GM12891 (cell line): ENCODE data around the gene PPP1CB.

Experiments used
- DNase-seq: peaks from one replicate; pipeline ENCODE4 v3.0.0; 2011; ENCODE audit warnings: low spot score; ENCODE audit not compliant: insufficient read length
- FAIRE-seq: peaks from 2 replicates; lab custom pipeline; 2011; peaks lifted over from hg19 to GRCh38; lab: Jason Lieb, UNC
- PAX5 ChIP-seq: IDR thresholded peaks from 2 replicates; pipeline ENCODE4 v1.6.1; 2011; ENCODE audit warnings: low read length, moderate library complexity, mild to moderate bottlenecking; ENCODE audit not compliant: insufficient read depth, severe bottlenecking
- POLR2A ChIP-seq: IDR thresholded peaks from 2 replicates; pipeline ENCODE4 v1.6.1; 2011; ENCODE audit warnings: low read depth, low read length, control low read depth
- POLR2AphosphoS5 ChIP-seq: IDR thresholded peaks from 2 replicates; pipeline ENCODE4 v1.6.1; 2011; ENCODE audit warnings: low read depth, low read length, control low read depth
- POU2F2 ChIP-seq: IDR thresholded peaks from 2 replicates; pipeline ENCODE4 v1.6.1; 2011; ENCODE audit warnings: low read depth, mild to moderate bottlenecking, control low read depth, low read length, moderate library complexity
- SPI1 ChIP-seq: IDR thresholded peaks from 2 replicates; pipeline ENCODE4 v1.6.1; 2011; ENCODE audit warnings: low read depth, low read length, control low read depth
- TAF1 ChIP-seq: IDR thresholded peaks from 2 replicates; pipeline ENCODE4 v1.6.1; 2011; ENCODE audit warnings: low read depth, low read length, control low read depth

Gene PPP1CB

DNA sequence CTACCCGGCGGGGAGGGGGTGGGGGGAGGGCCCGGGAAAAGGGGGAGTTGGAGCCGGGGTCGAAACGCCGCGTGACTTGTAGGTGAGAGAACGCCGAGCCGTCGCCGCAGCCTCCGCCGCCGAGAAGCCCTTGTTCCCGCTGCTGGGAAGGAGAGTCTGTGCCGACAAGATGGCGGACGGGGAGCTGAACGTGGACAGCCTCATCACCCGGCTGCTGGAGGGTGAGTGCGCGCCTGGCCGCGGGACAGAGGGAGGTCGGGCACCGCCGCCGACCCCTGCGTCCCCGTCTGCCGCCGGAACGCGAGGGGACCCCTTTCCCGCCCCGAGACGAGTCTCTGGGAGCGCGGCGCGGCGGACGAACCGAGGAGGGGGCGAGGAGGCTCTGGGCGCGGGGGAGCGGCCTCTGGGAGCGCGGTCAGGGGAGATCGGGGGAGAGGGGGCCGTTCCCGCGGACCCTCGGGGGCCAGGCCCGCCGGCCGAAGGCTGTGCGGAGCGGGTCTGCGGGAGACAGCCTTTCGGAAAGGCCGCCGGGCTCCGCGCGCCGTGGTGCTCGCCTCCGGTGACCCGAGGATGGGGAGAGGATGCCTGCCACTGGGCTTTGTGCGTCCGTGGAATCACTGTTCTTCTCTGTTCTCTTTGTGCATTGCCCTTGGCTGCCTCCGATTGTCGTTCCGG is 463 bp downstream of the PPP1CB start:
- FAIRE-seq (no peak), DNase-seq (peak; percentile 18)
- TF ChIP-seq PAX5: no peak
- TF ChIP-seq POLR2A: peak; percentile 50; the same call in 1 of the 2 replicates
- TF ChIP-seq POLR2AphosphoS5: peak; percentile 42; the same call in 1 of the 2 replicates
- TF ChIP-seq TAF1: peak; percentile 52; the same call in 1 of the 2 replicates
- TF ChIP-seq POU2F2: no peak
- no peak for TF ChIP-seq SPI1

DNA sequence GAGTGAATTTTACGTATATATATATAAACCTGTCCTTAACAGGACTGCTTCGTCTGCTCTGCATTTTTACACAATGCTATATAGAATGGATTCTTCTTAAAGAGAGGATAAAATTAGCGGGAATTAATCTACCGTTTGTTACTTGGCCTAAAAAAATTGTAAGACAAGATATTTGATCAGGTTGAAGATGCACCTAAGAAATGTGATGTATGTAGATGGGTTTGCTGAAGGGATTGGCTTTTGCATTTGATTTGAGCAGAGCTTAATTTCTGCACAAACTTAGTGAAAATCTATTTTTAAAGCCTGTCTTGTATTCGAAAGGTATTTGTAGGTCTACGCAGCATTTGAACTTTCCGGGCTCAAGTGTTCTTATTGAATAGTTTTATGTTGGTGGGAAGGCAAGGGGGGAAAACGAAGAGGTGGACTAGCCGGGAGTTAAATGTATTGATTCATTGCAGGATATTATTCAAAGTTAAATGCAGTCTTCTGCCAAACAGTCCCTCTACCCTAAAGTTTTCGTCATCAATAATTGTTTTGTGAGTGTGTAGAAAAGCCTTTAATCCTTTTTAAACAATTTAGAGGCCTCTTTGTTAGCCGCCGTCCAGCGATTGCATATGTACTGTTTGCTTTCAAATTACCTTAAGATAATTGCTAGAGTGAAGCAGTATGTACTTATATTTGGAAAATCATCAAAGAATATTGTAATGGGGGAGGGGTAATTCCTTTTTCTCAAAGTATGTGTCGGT is 1.2 kb downstream of the PPP1CB start:
- FAIRE-seq: no peak

DNA sequence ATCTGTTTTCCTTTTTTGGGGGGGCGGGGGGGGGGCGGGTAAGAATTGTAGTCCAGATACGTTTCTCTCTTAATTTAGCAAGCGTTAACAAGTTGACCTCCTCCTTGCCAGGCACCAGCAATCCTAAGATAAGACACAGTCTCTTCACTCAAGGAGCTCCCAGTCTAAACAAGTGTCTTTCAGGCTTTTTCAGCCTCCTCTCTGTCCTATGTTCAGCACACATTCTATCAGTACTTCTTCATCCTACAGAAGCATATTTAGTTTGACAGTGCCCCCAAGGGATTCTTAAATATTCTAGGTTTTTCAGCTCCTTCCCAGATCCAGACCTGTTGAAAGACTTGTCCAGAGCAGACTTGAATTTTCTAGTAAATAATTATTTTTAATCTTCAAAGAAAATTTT is 2.7 kb downstream of the PPP1CB start:
- no peak for TF ChIP-seq SPI1
- no peak for TF ChIP-seq POLR2AphosphoS5
- FAIRE-seq (no peak), DNase-seq (no peak)

More for the DNA sequence above, 1.2 kb downstream of the PPP1CB start:
- TF ChIP-seq POLR2A: no peak
- no peak for TF ChIP-seq PAX5
- TF ChIP-seq POLR2AphosphoS5: no peak
- TF ChIP-seq POU2F2: no peak
- no peak for TF ChIP-seq SPI1
- TF ChIP-seq TAF1: no peak
- no peak for DNase-seq

DNA sequence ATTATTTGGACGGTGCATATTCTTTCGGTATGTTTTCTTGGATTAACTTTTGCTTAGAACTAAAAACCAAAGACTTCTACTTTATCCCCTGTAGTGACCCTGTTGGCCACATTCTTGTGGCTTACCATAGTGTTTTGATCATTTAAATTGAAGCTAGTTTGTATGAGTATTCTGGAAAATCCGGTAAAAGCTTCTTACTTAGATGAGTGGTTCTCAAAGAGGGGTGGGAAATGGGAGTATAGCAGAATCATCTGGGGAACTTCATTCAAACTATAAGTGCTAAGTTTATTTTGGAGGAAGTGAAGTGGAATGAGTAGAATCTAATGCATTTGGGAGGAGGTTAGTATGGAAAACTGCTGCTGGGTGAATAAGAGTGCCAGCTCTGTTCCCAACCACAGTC is 3.8 kb downstream of the PPP1CB start:
- DNase-seq: no peak
- no peak for FAIRE-seq
- TF ChIP-seq POU2F2 (no peak), PAX5 (no peak), POLR2AphosphoS5 (no peak), POLR2A (no peak), TAF1 (no peak), SPI1 (no peak)

DNA sequence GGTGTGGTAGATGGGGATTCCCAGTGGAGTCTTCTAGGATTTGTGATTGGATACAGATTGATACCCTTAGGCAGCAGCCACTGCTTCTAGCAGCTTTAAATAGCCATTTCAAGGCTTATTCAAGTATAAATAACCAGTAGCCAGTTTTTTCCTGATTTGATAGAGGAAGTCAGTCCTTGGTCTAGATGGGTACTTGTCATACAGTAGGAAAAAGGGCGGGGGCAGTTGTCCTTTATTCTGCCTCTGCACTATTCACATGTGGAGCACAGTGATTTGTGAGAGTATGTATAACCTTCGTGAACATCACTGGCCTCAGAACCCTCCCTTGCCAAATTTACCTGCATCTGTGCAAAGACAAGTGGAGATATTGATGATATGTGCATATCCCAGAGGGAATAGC is 6.8 kb downstream of the PPP1CB start:
- TF ChIP-seq POLR2A (no peak), TAF1 (no peak), POU2F2 (no peak), POLR2AphosphoS5 (no peak), PAX5 (no peak), SPI1 (no peak)
- DNase-seq (no peak), FAIRE-seq (no peak)

DNA sequence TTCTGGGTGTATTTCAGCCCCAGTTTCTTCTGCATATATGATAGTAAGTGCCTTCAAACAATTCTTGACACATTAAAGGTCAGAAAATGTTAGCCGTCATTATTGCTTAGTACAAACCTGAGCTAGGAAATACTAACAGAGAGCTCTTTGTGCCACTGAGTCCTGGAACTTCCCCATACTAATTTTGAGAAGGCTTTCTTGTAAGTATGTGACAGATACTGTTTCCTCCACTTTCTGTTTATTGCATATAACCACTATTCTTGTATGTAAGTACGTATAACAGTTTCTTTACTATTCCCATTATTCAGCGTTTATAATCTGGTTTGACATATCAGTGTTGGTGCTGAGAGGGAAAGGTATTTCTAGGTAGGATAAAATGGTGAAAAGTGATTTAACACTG is 9.8 kb downstream of the PPP1CB start:
- FAIRE-seq: no peak
- TF ChIP-seq TAF1 (no peak), POLR2AphosphoS5 (no peak), SPI1 (no peak), POU2F2 (no peak), PAX5 (no peak), POLR2A (no peak)
- DNase-seq: no peak

DNA sequence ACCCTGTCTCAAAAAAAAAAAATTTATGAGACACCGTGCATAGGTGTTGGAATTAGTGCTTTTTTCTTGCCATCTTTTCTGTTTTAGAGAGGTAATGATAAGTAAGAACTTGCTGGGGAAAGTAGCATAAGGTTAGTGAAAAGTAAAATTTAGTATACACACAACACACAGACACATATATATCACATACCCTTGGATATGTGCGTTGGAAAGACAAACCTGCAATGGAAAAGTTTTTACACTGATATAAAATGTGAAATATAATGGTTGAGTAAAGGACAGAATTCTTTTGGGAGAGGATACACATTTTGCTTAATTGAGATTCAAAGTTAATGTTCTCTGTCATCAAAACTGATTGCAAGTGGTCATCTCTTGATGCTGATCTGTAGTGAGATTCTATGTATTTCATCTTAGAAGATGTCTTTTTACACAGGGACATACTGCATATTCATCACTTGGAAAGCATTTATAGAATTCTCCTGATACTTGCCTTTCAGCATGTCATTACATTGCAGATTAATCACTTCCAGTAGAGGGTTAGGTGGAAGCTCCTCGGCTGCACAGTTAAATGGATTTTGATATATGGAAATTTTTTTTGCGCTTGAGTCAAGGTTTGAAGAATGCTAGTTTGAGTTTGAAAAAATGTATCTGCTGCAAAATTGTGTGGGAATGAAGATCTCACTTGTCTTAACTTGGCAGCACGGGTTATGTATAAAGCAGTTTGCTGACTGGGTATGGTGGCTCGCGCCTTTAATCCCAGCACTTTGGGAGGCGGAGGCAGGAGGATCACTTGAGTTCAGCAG is 13.5 kb downstream of the PPP1CB start:
- no peak for DNase-seq
- TF ChIP-seq PAX5: no peak
- no peak for TF ChIP-seq POLR2AphosphoS5
- TF ChIP-seq POLR2A: no peak
- TF ChIP-seq POU2F2: no peak
- TF ChIP-seq TAF1: no peak
- TF ChIP-seq SPI1: no peak
- no peak for FAIRE-seq

DNA sequence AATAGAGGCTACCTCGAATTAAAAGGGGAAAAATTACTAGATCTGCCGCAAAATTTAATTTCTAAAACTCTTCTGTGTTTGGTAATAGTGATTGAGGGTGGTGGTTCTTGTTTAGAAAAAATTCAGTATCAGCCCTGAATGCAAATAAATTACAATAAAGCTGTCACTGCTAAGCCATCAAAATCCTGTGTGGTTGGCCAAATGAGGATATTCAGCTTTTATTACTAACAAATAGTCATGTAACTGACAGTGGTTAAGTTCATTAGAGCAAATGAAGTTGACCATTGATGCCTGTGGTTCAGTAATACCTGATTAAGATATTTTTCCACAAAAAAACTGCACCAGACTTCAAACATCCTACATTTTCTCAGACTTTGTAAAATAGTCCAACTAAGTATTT is 14.4 kb downstream of the PPP1CB start:
- TF ChIP-seq POLR2A (no peak), SPI1 (no peak), POU2F2 (no peak), POLR2AphosphoS5 (no peak), TAF1 (no peak), PAX5 (no peak)
- no peak for DNase-seq
- FAIRE-seq: no peak

DNA sequence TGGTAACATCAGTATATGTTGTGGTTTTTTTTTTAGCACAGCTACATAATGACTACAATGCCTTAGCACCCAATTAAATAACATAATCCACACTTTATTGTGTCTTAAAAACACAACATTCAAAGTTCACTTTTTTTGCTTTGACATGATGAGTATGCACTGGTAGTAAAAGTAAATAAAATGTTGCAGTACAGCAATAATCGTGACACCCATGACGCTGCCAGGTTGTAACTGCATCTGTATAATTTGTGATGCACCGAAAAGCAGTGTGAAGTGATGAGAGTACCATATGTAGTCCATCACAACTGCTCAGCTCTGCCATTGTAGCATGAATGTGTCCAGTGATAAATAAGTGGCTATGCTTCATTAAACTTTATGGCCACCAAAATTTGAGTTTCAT is 15.7 kb downstream of the PPP1CB start:
- no peak for FAIRE-seq
- TF ChIP-seq PAX5: no peak
- no peak for TF ChIP-seq POU2F2
- no peak for TF ChIP-seq POLR2AphosphoS5
- no peak for TF ChIP-seq TAF1
- TF ChIP-seq SPI1: no peak
- TF ChIP-seq POLR2A: no peak
- DNase-seq: no peak

DNA sequence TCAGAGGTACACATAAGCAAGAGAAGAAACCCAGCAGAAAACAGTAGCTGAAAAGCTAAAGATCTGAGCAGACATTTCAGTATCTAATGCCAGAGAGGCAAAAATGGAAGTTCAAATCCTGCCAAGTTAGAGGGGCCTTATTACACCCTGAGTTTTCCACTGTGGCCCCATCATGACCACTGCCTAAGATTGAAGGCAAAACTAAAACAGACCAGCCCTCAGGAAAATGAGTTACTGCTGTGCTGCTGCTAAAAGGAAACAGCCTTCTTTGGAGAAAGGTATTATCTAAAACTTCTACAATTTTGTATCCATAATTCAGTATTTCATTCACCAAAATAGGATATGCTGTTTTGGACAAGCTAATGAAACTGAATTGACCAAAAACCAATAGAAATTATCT is 16.8 kb downstream of the PPP1CB start:
- DNase-seq (no peak), FAIRE-seq (no peak)
- TF ChIP-seq PAX5: no peak
- no peak for TF ChIP-seq SPI1
- TF ChIP-seq TAF1: no peak
- TF ChIP-seq POLR2AphosphoS5: no peak
- no peak for TF ChIP-seq POU2F2
- no peak for TF ChIP-seq POLR2A
